SK-N-SH (cell line): Measurements from ENCODE around the gene ZFP90. TPM values are rescaled to one million over a fixed set of nuclear protein-coding genes. Genes with fewer than 3 reads are reported as not detected.

ENCODE experiments used
- CTCF ChIA-PET: fragments of 300-600, 350-600 bp; formaldehyde crosslinking; extraction: SDS; loops from one replicate; lab custom pipeline; 2021; lab: Yijun Ruan, JAX
- POLR2A ChIA-PET: fragments of 350-600 bp; sonication (Branson Sonifier 250); formaldehyde crosslinking; extraction: SDS; loops from one replicate; lab custom pipeline; 2020; ENCODE audit warnings: antibody characterized with exemption, inconsistent platforms; lab: Yijun Ruan, JAX
- DNase-seq: peaks from one replicate; pipeline ENCODE4 v3.0.0; 2012
- H2AFZ ChIP-seq: fragments of 200-600 bp; sonication (generic); 2 replicates; pipeline ENCODE4 v1.8.1; 2016; ENCODE audit warnings: antibody characterized with exemption, mild to moderate bottlenecking, low read depth
- H3F3A ChIP-seq: fragments of 200-600 bp; sonication (generic); replicated peaks from 2 replicates; pipeline ENCODE3; 2016; ENCODE audit warnings: antibody characterized with exemption, mild to moderate bottlenecking; ENCODE audit not compliant: insufficient read depth
- H3K27ac ChIP-seq, 2 experiments: fragments of 200-500 bp in 1 of 2; fragments of 200-600 bp in 1 of 2; sonication (Bioruptor generic) in 1 of 2; sonication (generic), shearing (Covaris generic) in 1 of 2; 2 replicates each; pipeline versions ENCODE4 v1.5.1 to v1.6.1; 2014 to 2016; ENCODE audit warnings: low read depth in 2 of 2, inconsistent platforms in 1 of 2, low read length in 1 of 2, mild to moderate bottlenecking in 1 of 2, mixed read lengths in 1 of 2
- H3K27me3 ChIP-seq: fragments of 200-600 bp; sonication (generic), shearing (Covaris generic); 2 replicates; pipeline ENCODE4 v1.6.1; 2016; ENCODE audit warnings: mixed run types; ENCODE audit not compliant: insufficient read depth
- H3K36me3 ChIP-seq, 2 experiments: fragments of 200-500 bp in 1 of 2; fragments of 200-600 bp in 1 of 2; sonication (Bioruptor generic) in 1 of 2; sonication (generic) in 1 of 2; replicated peaks in 1 of 2; 2 replicates each; pipeline versions ENCODE3 to v1.5.1; 2014 to 2016; ENCODE audit warnings: low read length in 1 of 2, mild to moderate bottlenecking in 1 of 2; ENCODE audit not compliant: insufficient read depth in 2 of 2, control insufficient read depth in 1 of 2
- H3K4me1 ChIP-seq, 2 experiments: fragments of 200-500 bp in 1 of 2; fragments of 200-600 bp in 1 of 2; sonication (Bioruptor generic) in 1 of 2; sonication (generic), shearing (Covaris generic) in 1 of 2; 2 replicates each; pipeline versions ENCODE4 v1.5.1 to v1.6.1; 2014 to 2016; ENCODE audit warnings: low read depth in 1 of 2, low read length in 1 of 2, mixed run types in 1 of 2; ENCODE audit not compliant: insufficient read depth in 2 of 2, control insufficient read depth in 1 of 2
- H3K4me2 ChIP-seq: fragments of 200-600 bp; sonication (generic), shearing (Covaris generic); 2 replicates; pipeline ENCODE4 v1.6.1; 2017; ENCODE audit warnings: mixed run types
- H3K4me3 ChIP-seq, 2 experiments: fragments of 200-500 bp in 1 of 2; fragments of 200-600 bp in 1 of 2; sonication (Bioruptor generic) in 1 of 2; sonication (generic), shearing (Covaris generic) in 1 of 2; 2 replicates each; pipeline versions ENCODE4 v1.5.1 to v1.8.1; 2014 to 2016; ENCODE audit warnings: low read depth in 2 of 2, inconsistent platforms in 1 of 2, low read length in 1 of 2, mild to moderate bottlenecking in 1 of 2, mixed read lengths in 1 of 2, moderate library complexity in 1 of 2
- H3K79me2 ChIP-seq: fragments of 200-600 bp; sonication (generic); 2 replicates; pipeline ENCODE4 v1.8.1; 2017; ENCODE audit warnings: mild to moderate bottlenecking; ENCODE audit not compliant: insufficient read depth
- H3K9ac ChIP-seq: fragments of 200-600 bp; sonication (generic); 2 replicates; pipeline ENCODE4 v1.6.1; 2017; ENCODE audit warnings: mixed run types
- H3K9me2 ChIP-seq: fragments of 200-600 bp; sonication (generic); 2 replicates; pipeline ENCODE4 v1.6.1; 2017; ENCODE audit warnings: mixed run types
- H3K9me3 ChIP-seq: fragments of 200-600 bp; sonication (generic); 2 replicates; pipeline ENCODE4 v1.6.1; 2017; ENCODE audit warnings: mixed run types, mild to moderate bottlenecking, moderate library complexity
- H4K20me1 ChIP-seq: fragments of 200-600 bp; sonication (generic); 2 replicates; pipeline ENCODE4 v1.6.1; 2017; ENCODE audit warnings: mild to moderate bottlenecking, mixed run types; ENCODE audit not compliant: insufficient read depth
- EP300 ChIP-seq, 2 experiments: IDR thresholded peaks; 2 replicates each; pipeline versions ENCODE4 v1.4.0 to v1.6.1; 2012; ENCODE audit warnings: borderline replicate concordance in 1 of 2, low read depth in 1 of 2, low read length in 1 of 2
- EZH2phosphoT487 ChIP-seq: fragments of 200-600 bp; sonication (generic); IDR thresholded peaks from 2 replicates; pipeline ENCODE4 v1.6.1; 2017; ENCODE audit warnings: low read depth, mixed run types, mild to moderate bottlenecking, antibody characterized with exemption, moderate library complexity, borderline replicate concordance
- FOSL2 ChIP-seq: IDR thresholded peaks from 2 replicates; pipeline ENCODE4 v1.4.0; 2012; ENCODE audit warnings: low read depth, mild to moderate bottlenecking, moderate library complexity, borderline replicate concordance
- MEF2A ChIP-seq: IDR thresholded peaks from 2 replicates; pipeline ENCODE4 v1.4.0; 2012; ENCODE audit warnings: low read depth, borderline replicate concordance
- RAD21 ChIP-seq: IDR thresholded peaks from 2 replicates; pipeline ENCODE4 v1.6.1; 2012; ENCODE audit warnings: mild to moderate bottlenecking, low read length
- RFX5 ChIP-seq: IDR thresholded peaks from 2 replicates; pipeline ENCODE4 v1.6.1; 2012; ENCODE audit warnings: mild to moderate bottlenecking, improper control_type of control experiment, low read length
- SMC3 ChIP-seq: IDR thresholded peaks from 2 replicates; pipeline ENCODE4 v1.6.1; 2012; ENCODE audit warnings: low read depth, low read length, improper control_type of control experiment
- TAF1 ChIP-seq: IDR thresholded peaks from 2 replicates; pipeline ENCODE4 v1.6.1; 2012; ENCODE audit warnings: low read depth, mild to moderate bottlenecking, low read length, moderate library complexity, borderline replicate concordance
- WGBS: methylation state at CpG from one replicate; pipeline ENCODE4 v1.1.6; 2017; ENCODE audit warnings: low lambda C conversion rate; 5-methylcytosine and 5-hydroxymethylcytosine counted together
- polyA plus RNA-seq, 3 experiments: library from polyadenylated mRNA; depleted of rRNA; stranded (reverse); fragments of >200 nt; gene quantifications; 2 replicates each; pipeline ENCODE4 v1.2.3, GENCODE V29; 2012
- TF ChIP-seq, protein P1 (sequence below): IDR thresholded peaks from 2 replicates; pipeline ENCODE4 v1.4.0; 2012; ENCODE audit warnings: low read depth, borderline replicate concordance
- TF ChIP-seq, protein P2 (sequence below): IDR thresholded peaks from 2 replicates; pipeline ENCODE4 v1.6.1; 2012; ENCODE audit warnings: mild to moderate bottlenecking, low read depth, low read length, moderate library complexity
- TF ChIP-seq, protein P3 (sequence below): fragments of 150-350 bp; IDR thresholded peaks from 2 replicates; pipeline ENCODE4 v1.6.1; 2017; ENCODE audit warnings: antibody characterized with exemption, low read length, low read depth, borderline replicate concordance
- TF ChIP-seq, protein P4 (sequence below): fragments of 200-600 bp; sonication (generic); IDR thresholded peaks from 2 replicates; pipeline ENCODE4 v1.6.1; 2017; ENCODE audit warnings: antibody characterized with exemption, mild to moderate bottlenecking, moderate library complexity
- TF ChIP-seq, protein P5 (sequence below): IDR thresholded peaks from 2 replicates; pipeline ENCODE4; 2012

ZFP90 gene
- polyA plus RNA-seq, 1 of the 3 experiments (the other 2 are of a cell fraction): 9.9 TPM

DNA sequence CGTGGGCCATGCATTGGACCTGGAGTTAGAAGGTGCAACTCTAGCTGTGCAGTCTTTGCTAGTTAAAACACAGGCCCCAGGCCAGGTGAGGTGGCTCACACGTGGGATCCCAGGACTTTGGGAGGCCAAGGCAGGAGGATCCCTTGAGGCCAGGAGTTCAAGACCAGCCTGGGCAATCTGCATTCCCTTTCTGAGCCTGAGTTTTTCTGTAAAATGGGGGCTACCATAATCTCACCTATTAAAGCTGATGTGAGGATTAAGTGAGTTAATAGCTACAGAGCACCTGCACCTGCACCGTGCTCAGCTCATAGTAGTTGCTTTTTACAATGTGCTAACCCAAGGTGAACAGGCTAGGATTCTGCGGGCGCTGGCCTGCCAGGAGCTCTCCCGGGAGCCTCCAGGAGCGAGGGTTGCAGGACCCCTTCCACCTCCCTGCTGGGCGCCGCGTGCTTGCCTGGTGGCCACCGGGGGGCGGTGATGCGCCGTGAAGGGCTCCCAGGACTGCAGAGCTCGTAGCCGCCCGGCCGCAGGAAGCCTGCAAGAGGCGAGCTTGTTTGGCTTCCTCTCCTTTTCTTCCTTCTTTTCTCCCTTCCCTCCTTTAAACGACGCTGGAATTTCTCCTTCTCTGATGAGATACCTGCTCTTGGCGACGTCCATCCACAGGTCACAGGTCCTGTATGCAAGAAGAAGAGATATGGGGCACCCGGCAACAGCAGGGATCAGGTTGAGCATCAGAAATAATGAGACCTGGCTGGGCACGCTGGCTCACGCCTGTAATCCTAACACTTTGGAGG lies 51.3 kb downstream of the ZFP90 start:
- Histone ChIP-seq H3K79me2 (no peaks in the 10 kb centered on the region), H3K27ac (no peak overlapping the region), H3K4me1 (no peaks in the 10 kb centered on the region), H3F3A (no peaks in the 10 kb centered on the region), H3K9me2 (no peaks in the 10 kb centered on the region), H2AFZ (no peak overlapping the region), H3K9ac (no peak overlapping the region), H3K27me3 (no peaks in the 10 kb centered on the region), H3K36me3 (no peaks in the 10 kb centered on the region), H4K20me1 (no peaks in the 10 kb centered on the region), H3K4me3 (no peak overlapping the region; a peak in 1 of 4 replicates), H3K9me3 (no peaks in the 10 kb centered on the region; the same call in 1 of the 2 replicates), H3K4me2 (no peak overlapping the region)
- TF ChIP-seq FOSL2: no peak
- TF ChIP-seq RFX5: no peak
- no peak for TF ChIP-seq TAF1
- TF ChIP-seq, protein P1, sequence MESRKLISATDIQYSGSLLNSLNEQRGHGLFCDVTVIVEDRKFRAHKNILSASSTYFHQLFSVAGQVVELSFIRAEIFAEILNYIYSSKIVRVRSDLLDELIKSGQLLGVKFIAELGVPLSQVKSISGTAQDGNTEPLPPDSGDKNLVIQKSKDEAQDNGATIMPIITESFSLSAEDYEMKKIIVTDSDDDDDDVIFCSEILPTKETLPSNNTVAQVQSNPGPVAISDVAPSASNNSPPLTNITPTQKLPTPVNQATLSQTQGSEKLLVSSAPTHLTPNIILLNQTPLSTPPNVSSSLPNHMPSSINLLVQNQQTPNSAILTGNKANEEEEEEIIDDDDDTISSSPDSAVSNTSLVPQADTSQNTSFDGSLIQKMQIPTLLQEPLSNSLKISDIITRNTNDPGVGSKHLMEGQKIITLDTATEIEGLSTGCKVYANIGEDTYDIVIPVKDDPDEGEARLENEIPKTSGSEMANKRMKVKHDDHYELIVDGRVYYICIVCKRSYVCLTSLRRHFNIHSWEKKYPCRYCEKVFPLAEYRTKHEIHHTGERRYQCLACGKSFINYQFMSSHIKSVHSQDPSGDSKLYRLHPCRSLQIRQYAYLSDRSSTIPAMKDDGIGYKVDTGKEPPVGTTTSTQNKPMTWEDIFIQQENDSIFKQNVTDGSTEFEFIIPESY: no peak
- no peak for TF ChIP-seq EP300 (IDR thresholded peaks at IDR 0.05; ENCODE audit: borderline replicate concordance in 1 of 2, low read depth in 1 of 2, low read length in 1 of 2)
- no peak for TF ChIP-seq EZH2phosphoT487
- no peak for TF ChIP-seq MEF2A
- TF ChIP-seq, protein P2, sequence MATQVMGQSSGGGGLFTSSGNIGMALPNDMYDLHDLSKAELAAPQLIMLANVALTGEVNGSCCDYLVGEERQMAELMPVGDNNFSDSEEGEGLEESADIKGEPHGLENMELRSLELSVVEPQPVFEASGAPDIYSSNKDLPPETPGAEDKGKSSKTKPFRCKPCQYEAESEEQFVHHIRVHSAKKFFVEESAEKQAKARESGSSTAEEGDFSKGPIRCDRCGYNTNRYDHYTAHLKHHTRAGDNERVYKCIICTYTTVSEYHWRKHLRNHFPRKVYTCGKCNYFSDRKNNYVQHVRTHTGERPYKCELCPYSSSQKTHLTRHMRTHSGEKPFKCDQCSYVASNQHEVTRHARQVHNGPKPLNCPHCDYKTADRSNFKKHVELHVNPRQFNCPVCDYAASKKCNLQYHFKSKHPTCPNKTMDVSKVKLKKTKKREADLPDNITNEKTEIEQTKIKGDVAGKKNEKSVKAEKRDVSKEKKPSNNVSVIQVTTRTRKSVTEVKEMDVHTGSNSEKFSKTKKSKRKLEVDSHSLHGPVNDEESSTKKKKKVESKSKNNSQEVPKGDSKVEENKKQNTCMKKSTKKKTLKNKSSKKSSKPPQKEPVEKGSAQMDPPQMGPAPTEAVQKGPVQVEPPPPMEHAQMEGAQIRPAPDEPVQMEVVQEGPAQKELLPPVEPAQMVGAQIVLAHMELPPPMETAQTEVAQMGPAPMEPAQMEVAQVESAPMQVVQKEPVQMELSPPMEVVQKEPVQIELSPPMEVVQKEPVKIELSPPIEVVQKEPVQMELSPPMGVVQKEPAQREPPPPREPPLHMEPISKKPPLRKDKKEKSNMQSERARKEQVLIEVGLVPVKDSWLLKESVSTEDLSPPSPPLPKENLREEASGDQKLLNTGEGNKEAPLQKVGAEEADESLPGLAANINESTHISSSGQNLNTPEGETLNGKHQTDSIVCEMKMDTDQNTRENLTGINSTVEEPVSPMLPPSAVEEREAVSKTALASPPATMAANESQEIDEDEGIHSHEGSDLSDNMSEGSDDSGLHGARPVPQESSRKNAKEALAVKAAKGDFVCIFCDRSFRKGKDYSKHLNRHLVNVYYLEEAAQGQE: no peak
- TF ChIP-seq, protein P3, sequence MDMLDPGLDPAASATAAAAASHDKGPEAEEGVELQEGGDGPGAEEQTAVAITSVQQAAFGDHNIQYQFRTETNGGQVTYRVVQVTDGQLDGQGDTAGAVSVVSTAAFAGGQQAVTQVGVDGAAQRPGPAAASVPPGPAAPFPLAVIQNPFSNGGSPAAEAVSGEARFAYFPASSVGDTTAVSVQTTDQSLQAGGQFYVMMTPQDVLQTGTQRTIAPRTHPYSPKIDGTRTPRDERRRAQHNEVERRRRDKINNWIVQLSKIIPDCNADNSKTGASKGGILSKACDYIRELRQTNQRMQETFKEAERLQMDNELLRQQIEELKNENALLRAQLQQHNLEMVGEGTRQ: no peak
- peak; percentile 79 for TF ChIP-seq RAD21
- TF ChIP-seq, protein P4, sequence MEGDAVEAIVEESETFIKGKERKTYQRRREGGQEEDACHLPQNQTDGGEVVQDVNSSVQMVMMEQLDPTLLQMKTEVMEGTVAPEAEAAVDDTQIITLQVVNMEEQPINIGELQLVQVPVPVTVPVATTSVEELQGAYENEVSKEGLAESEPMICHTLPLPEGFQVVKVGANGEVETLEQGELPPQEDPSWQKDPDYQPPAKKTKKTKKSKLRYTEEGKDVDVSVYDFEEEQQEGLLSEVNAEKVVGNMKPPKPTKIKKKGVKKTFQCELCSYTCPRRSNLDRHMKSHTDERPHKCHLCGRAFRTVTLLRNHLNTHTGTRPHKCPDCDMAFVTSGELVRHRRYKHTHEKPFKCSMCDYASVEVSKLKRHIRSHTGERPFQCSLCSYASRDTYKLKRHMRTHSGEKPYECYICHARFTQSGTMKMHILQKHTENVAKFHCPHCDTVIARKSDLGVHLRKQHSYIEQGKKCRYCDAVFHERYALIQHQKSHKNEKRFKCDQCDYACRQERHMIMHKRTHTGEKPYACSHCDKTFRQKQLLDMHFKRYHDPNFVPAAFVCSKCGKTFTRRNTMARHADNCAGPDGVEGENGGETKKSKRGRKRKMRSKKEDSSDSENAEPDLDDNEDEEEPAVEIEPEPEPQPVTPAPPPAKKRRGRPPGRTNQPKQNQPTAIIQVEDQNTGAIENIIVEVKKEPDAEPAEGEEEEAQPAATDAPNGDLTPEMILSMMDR: peak; percentile 25; the same call in 1 of the 2 replicates
- TF ChIP-seq, protein P5, sequence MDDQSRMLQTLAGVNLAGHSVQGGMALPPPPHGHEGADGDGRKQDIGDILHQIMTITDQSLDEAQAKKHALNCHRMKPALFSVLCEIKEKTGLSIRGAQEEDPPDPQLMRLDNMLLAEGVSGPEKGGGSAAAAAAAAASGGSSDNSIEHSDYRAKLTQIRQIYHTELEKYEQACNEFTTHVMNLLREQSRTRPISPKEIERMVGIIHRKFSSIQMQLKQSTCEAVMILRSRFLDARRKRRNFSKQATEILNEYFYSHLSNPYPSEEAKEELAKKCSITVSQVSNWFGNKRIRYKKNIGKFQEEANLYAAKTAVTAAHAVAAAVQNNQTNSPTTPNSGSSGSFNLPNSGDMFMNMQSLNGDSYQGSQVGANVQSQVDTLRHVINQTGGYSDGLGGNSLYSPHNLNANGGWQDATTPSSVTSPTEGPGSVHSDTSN: no peak
- TF ChIP-seq SMC3: peak; percentile 58; the same call in 1 of the 2 replicates
- peak; percentile 91 for DNase-seq
- CTCF ChIA-PET: interaction anchor here (0.6 to 3.1 kb wide), 65 partner anchors 8 to 539 kb away, joined by 3 to 52 read pairs (median 5); partner anchors contain the start of genes CDH1, CDH3, HAS3 and TANGO6
- WGBS: 10% methylated on average over 15 of the region's 26 CpGs
- POLR2A ChIA-PET: interaction anchor here (0.6 to 1.1 kb wide), 3 partner anchors 14 to 534 kb away, joined by 3 to 4 read pairs (median 4); partner anchors contain the start of gene TANGO6
